Colon (tissue), 2 donors: ENCODE measurements around the gene NOSTRIN.
"Not testable (repeated sequence)": the region's sequence is repeated elsewhere in the genome, so short reads cannot be mapped to it uniquely, and the experiment has no call there.

Experiments used
- FAIRE-seq: peaks from 2 replicates; lab custom pipeline; 2012; peaks lifted over from hg19 to GRCh38; lab: Jason Lieb, UNC
- donor health status: control.
- donor health status: control.

NOSTRIN gene

GRCh38 chr2:168801961-168802858 lies at the start of gene NOSTRIN:
NOSTRIN (plus strand) TSS chr2:168802637; CDS start chr2:168802647, 10 bp downstream.
- peak; percentile 43 for FAIRE-seq

GRCh38 chr2:168753765-168754329 lies 48.6 kb upstream of the NOSTRIN start:
- FAIRE-seq = no peak

GRCh38 chr2:168757223-168757622 lies 45.2 kb upstream of the NOSTRIN start:
- FAIRE-seq = no peak

- FAIRE-seq = no peak
Measured at GRCh38 chr2:168758970-168759820, 43.2 kb upstream of the NOSTRIN start.

GRCh38 chr2:168765401-168765800 lies 37.0 kb upstream of the NOSTRIN start:
- FAIRE-seq = no peak

- FAIRE-seq = no peak
Measured at GRCh38 chr2:168766600-168766999, 35.8 kb upstream of the NOSTRIN start.

GRCh38 chr2:168767258-168767657 lies 35.2 kb upstream of the NOSTRIN start:
- no peak for FAIRE-seq

- FAIRE-seq = not testable (repeated sequence)
Measured at GRCh38 chr2:168768357-168768756, 34.1 kb upstream of the NOSTRIN start.

GRCh38 chr2:168770796-168771195 lies 31.6 kb upstream of the NOSTRIN start:
- FAIRE-seq = no peak

- no peak for FAIRE-seq
Measured at GRCh38 chr2:168772704-168773103, 29.7 kb upstream of the NOSTRIN start.

GRCh38 chr2:168773128-168773527 lies 29.3 kb upstream of the NOSTRIN start:
- FAIRE-seq = no peak

GRCh38 chr2:168773719-168774521 lies 28.5 kb upstream of the NOSTRIN start:
- FAIRE-seq = no peak

GRCh38 chr2:168775837-168776236 lies 26.6 kb upstream of the NOSTRIN start:
- no peak for FAIRE-seq

- no peak for FAIRE-seq
Measured at GRCh38 chr2:168780669-168781071, 21.8 kb upstream of the NOSTRIN start.

- FAIRE-seq = no peak
Measured at GRCh38 chr2:168781191-168781817, 21.1 kb upstream of the NOSTRIN start.

- FAIRE-seq = no peak
Measured at GRCh38 chr2:168782271-168782670, 20.2 kb upstream of the NOSTRIN start.

GRCh38 chr2:168784993-168785392 lies 17.4 kb upstream of the NOSTRIN start:
- FAIRE-seq = no peak

GRCh38 chr2:168787098-168787781 lies 15.2 kb upstream of the NOSTRIN start:
- FAIRE-seq = no peak

- no peak for FAIRE-seq
Measured at GRCh38 chr2:168787782-168788376, 14.6 kb upstream of the NOSTRIN start.

GRCh38 chr2:168789776-168790175 lies 12.7 kb upstream of the NOSTRIN start:
- no peak for FAIRE-seq
